ENCODE results near the gene FSTL4. TPM values are rescaled to one million over a fixed set of nuclear protein-coding genes. Genes with fewer than 3 reads are reported as not detected.

FSTL4 gene
- total RNA-seq, 4 donors from 2014 or later: 0.27 to 1.6 (median 0.35) TPM; not detected in 1

GRCh38 chr5:133610489-133611356 lies 1.6 kb downstream of the FSTL4 start:
- Histone ChIP-seq H3K27me3 (peaks cover 0 to 11% of the 10 kb centered on the region in 2 donors), H3K9me3 (no peaks in the 10 kb centered on the region), H3K4me3 (peak overlapping the region in 3 of 4 donors; percentile 45 to 48 (median 47)), H3K27ac (no peak overlapping the region), H3K4me1 (peaks cover 0 to 19% (median 10%) of the 10 kb centered on the region in 4 donors), H3K36me3 (no peaks in the 10 kb centered on the region)
- TF ChIP-seq POLR2A (IDR thresholded peaks at IDR 0.05) (no peak), CTCF (IDR thresholded peaks at IDR 0.05) (peak in 4 of 6 experiments; percentile 13 to 30 (median 23))
- peak; percentile 21 to 67 (median 53) for DNase-seq

GRCh38 chr5:133607451-133607850 lies 4.9 kb downstream of the FSTL4 start:
- no peak overlapping the region for H3K4me3 ChIP-seq
- no peaks in the 10 kb centered on the region for H3K36me3 ChIP-seq
- H3K4me1 ChIP-seq: peaks cover 0 to 16% (median 10%) of the 10 kb centered on the region in 4 donors
- no peak for TF ChIP-seq POLR2A (IDR thresholded peaks at IDR 0.05)
- no peak overlapping the region for H3K27ac ChIP-seq
- H3K27me3 ChIP-seq: peaks cover 0 to 11% of the 10 kb centered on the region in 2 donors
- no peak for DNase-seq
- no peaks in the 10 kb centered on the region for H3K9me3 ChIP-seq

DNA sequence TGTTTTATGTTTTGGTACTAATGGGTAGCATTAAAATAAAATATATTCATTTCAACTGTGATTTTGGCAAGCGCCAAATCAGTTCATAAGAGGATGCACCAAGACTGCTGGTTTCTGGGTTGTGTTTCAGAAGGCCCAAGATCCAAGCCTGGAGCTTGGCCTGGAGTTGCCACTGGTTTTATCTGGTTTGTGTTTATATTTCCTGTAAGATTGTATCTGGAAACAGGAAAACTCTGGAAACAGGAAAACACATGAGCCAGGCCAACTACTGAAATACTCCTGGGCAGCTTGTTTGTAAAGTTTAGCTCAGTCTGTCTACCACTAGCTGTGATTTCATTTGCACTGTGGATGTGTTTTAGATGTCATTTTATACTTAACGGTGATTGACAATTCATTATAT lies 5.5 kb downstream of the FSTL4 start:
- Histone ChIP-seq H3K4me3 (no peak overlapping the region), H3K27me3 (peaks cover 0 to 6% of the 10 kb centered on the region in 2 donors), H3K36me3 (no peaks in the 10 kb centered on the region), H3K9me3 (no peaks in the 10 kb centered on the region), H3K27ac (no peak overlapping the region), H3K4me1 (peaks cover 0 to 10% (median 7%) of the 10 kb centered on the region in 4 donors)
- no peak for DNase-seq
- no peak for TF ChIP-seq CTCF (IDR thresholded peaks at IDR 0.05)
- TF ChIP-seq POLR2A (IDR thresholded peaks at IDR 0.05): no peak

- H3K4me1 ChIP-seq: no peaks in the 10 kb centered on the region
Observed at GRCh38 chr5:133605323-133605722, 7.0 kb downstream of the FSTL4 start.

DNA sequence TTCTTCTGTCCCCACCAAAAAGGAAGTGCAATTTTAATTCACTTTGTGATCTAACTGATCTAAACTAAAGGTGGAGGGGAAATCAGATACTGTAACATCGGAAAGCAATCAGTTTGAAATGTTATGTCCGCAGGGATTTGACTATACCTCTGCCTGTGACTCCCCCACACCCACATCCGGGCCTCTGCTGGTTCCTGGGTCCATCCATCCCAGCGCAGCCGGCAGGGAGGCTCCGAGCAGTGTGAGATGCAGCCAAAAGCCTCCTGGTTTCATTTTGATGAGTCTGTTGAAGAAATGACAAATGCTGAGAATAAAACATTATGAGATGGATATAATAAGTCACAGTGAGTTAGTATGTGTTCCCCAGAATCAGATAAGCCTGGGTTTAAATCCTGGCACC lies 8.6 kb downstream of the FSTL4 start:
- Histone ChIP-seq H3K36me3 (no peaks in the 10 kb centered on the region), H3K9me3 (no peaks in the 10 kb centered on the region), H3K27ac (no peak overlapping the region), H3K4me1 (no peaks in the 10 kb centered on the region), H3K27me3 (no peaks in the 10 kb centered on the region), H3K4me3 (no peak overlapping the region)
- TF ChIP-seq CTCF (IDR thresholded peaks at IDR 0.05): no peak
- DNase-seq: no peak

More at GRCh38 chr5:133605323-133605722, 7.0 kb downstream of the FSTL4 start:
- Histone ChIP-seq H3K4me3 (no peak overlapping the region), H3K9me3 (no peaks in the 10 kb centered on the region), H3K27me3 (no peaks in the 10 kb centered on the region), H3K36me3 (no peaks in the 10 kb centered on the region), H3K27ac (no peak overlapping the region)
- TF ChIP-seq POLR2A (IDR thresholded peaks at IDR 0.05): no peak
- DNase-seq: no peak

DNA sequence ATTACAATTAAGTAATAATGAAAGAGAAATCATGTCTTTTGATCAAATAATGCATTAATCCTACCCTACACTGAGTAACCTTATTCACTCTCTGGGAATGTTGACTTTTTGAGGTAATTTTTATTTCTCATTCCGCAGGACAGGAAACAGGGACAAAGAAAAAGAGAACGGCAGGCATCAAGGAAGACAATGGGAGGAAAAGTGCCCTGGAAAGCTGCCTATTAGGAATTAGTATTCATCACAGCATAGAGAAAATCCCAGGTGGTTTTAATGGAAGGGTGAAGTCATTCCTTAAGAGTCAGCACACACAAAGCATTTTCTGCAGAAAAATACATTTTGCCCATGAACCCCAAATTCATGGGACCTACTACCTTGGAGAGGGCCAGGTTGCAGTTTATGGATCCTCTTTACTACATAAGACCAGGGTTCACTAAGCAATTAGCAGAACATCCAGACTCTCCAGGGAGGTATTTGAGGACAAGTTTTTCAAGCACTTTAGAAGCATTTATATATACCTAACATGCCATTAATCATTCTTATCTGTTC lies 9.4 kb downstream of the FSTL4 start:
- Histone ChIP-seq H3K27me3 (no peaks in the 10 kb centered on the region), H3K4me3 (no peak overlapping the region), H3K9me3 (no peaks in the 10 kb centered on the region), H3K36me3 (no peaks in the 10 kb centered on the region), H3K27ac (no peak overlapping the region), H3K4me1 (no peaks in the 10 kb centered on the region)
- TF ChIP-seq CTCF (IDR thresholded peaks at IDR 0.05) (no peak), POLR2A (IDR thresholded peaks at IDR 0.05) (no peak)
- no peak for DNase-seq

Data from Peyer's patch (tissue), 4 donors.